Measurements from ENCODE around the gene LIPC.

- TF ChIP-seq CHD4 (IDR thresholded peaks at IDR 0.05; ENCODE audit: borderline replicate concordance), result no peak
- no peak for TF ChIP-seq POLR2A (IDR thresholded peaks at IDR 0.05; ENCODE audit: low read length)
- TF ChIP-seq RAD21 (conservative IDR thresholded peaks at IDR 0.05 in 1 of 2, IDR thresholded peaks at IDR 0.05 in 1 of 2), result no peak
- TF ChIP-seq NPAS2 (CRISPR knock-in tag; IDR thresholded peaks at IDR 0.05; ENCODE audit: borderline replicate concordance), result no peak
- no peak for TF ChIP-seq CTCF (IDR thresholded peaks at IDR 0.05)
These were observed 39.6 kb downstream of the LIPC start for GRCh38 chr15:58471348-58471747.
